AG04450 (cell line): ENCODE measurements around the gene AGAP2. TPM values are rescaled to one million over a fixed set of nuclear protein-coding genes. Genes with fewer than 3 reads are reported as not detected.

ENCODE experiments used
- CTCF ChIA-PET: fragments of 300-600, 350-600 bp; formaldehyde crosslinking; extraction: SDS; loops from one replicate; lab custom pipeline; 2022; ENCODE audit warnings: antibody characterized with exemption, inconsistent platforms; lab: Charles Lee
- POLR2A ChIA-PET: fragments of 350-600 bp; formaldehyde crosslinking; extraction: SDS; loops from one replicate; lab custom pipeline; 2021; ENCODE audit warnings: antibody characterized with exemption, inconsistent platforms; lab: Yijun Ruan, JAX
- DNase-seq: peaks from one replicate; pipeline ENCODE4 v3.0.0-alpha.2; 2011; ENCODE audit warnings: low read depth, low spot score
- H3K27ac ChIP-seq: one replicate; pipeline ENCODE4 v1.5.1; 2012; ENCODE audit warnings: low read depth, low read length, control low read depth
- H3K27me3 ChIP-seq: one replicate; pipeline ENCODE4 v1.6.0; 2012; ENCODE audit warnings: low read length; ENCODE audit not compliant: control insufficient read depth, insufficient read depth
- H3K4me3 ChIP-seq: 2 replicates; pipeline ENCODE4 v1.5.1; 2011; ENCODE audit warnings: mild to moderate bottlenecking, low read depth, low read length, control low read depth
- H3K9me3 ChIP-seq: 2 replicates; pipeline ENCODE4 v1.5.1; 2012; ENCODE audit warnings: low read length; ENCODE audit not compliant: control insufficient read depth, insufficient read depth
- CTCF ChIP-seq: IDR thresholded peaks from 2 replicates; pipeline ENCODE4 v1.5.1; 2011; ENCODE audit warnings: low read depth, low read length, control low read depth, inconsistent platforms
- polyA plus RNA-seq: library from polyadenylated mRNA; depleted of rRNA; stranded (reverse); fragments of >200 nt; gene quantifications from 2 replicates; pipeline ENCODE4 v1.2.3, GENCODE V29; 2011

AGAP2 gene
- polyA plus RNA-seq, 1 experiment: 0.02 TPM

DNA sequence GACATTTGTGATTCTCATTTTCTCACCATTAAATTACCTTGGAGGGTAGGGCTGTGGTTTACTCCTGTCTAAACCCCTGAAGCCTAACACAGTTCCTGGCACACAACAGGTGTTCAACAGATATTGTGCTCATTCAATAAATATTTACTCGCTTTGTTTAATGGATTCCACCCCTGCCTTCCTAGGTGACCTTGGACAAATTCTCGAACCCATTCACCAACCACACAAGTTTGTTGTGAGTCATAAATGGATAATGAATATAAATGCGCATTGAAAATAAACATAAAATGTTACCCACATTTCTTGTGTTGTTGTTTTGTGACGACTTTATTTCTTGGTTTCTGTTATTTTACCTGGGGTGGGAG, 43.7 kb upstream of the AGAP2 start:
- CTCF ChIA-PET: interaction anchor here (1.0 to 2.4 kb wide), 9 partner anchors 8 to 143 kb away, joined by 3 to 20 read pairs (median 5); partner anchors contain the start of gene CYP27B1
- TF ChIP-seq CTCF: no peak
- Histone ChIP-seq H3K27me3 (no peaks in the 10 kb centered on the region), H3K9me3 (no peaks in the 10 kb centered on the region; the same call in 1 of the 2 replicates), H3K4me3 (no peak overlapping the region), H3K27ac (no peak overlapping the region)
- POLR2A ChIA-PET: no interaction called here
- DNase-seq: no peak

- H3K27me3 ChIP-seq: no peaks in the 10 kb centered on the region
- H3K27ac ChIP-seq: no peak overlapping the region
- no peak overlapping the region for H3K4me3 ChIP-seq
- DNase-seq: no peak
- CTCF ChIA-PET: interaction anchor here (0.9 to 1.0 kb wide), 4 partner anchors 22 to 129 kb away, joined by 3 to 4 read pairs (median 3); no protein-coding TSS in a partner anchor
- POLR2A ChIA-PET: interaction anchor here (0.5 kb wide), 1 partner anchor 37 kb away, joined by 3 read pairs; the partner anchor contains the start of gene TSPAN31
- TF ChIP-seq CTCF: no peak
- no peaks in the 10 kb centered on the region; the same call in 1 of the 2 replicates for H3K9me3 ChIP-seq
Measured at GRCh38 chr12:57781801-57782200, 43.3 kb upstream of the AGAP2 start.

DNA sequence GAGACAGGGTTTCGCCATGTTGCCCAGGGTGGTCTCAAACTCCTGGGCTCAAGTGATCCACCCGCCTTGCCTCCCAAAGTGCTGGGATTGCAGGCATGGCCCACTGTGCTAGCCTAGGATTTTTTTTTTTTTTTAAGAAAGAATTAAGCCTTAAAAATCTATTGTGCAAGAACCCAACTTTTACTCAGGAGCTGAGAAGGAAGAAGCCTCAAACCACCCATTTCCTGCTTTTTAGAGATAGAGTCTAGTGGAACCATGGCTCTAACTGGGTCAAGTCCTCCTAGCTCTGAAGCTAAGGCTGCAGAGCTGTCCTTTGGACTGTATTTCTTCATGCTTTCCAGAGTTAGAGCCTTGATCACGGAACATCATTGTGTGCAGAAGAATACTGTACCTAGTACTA, 42.7 kb upstream of the AGAP2 start:
- no peak for TF ChIP-seq CTCF
- H3K27ac ChIP-seq: no peak overlapping the region
- DNase-seq: no peak
- H3K4me3 ChIP-seq: no peak overlapping the region
- H3K9me3 ChIP-seq: no peaks in the 10 kb centered on the region; the same call in 1 of the 2 replicates
- no peaks in the 10 kb centered on the region for H3K27me3 ChIP-seq
- ChIA-PET POLR2A (interaction anchor here (0.5 kb wide), 1 partner anchor 36 kb away, joined by 3 read pairs; the partner anchor contains the start of gene TSPAN31), CTCF (interaction anchor here (0.5 to 1.0 kb wide), 6 partner anchors 22 to 1077 kb away, joined by 3 to 5 read pairs (median 3); no protein-coding TSS in a partner anchor)

GRCh38 chr12:57780284-57780897, 41.8 kb upstream of the AGAP2 start:
- Histone ChIP-seq H3K9me3 (no peaks in the 10 kb centered on the region; the same call in 1 of the 2 replicates), H3K27me3 (no peaks in the 10 kb centered on the region), H3K4me3 (no peak overlapping the region), H3K27ac (no peak overlapping the region)
- DNase-seq: no peak
- CTCF ChIA-PET: interaction anchor here (0.7 to 1.6 kb wide), 4 partner anchors 22 to 125 kb away, joined by 3 to 6 read pairs (median 4); no protein-coding TSS in a partner anchor
- POLR2A ChIA-PET: no interaction called here
- TF ChIP-seq CTCF: no peak

DNA sequence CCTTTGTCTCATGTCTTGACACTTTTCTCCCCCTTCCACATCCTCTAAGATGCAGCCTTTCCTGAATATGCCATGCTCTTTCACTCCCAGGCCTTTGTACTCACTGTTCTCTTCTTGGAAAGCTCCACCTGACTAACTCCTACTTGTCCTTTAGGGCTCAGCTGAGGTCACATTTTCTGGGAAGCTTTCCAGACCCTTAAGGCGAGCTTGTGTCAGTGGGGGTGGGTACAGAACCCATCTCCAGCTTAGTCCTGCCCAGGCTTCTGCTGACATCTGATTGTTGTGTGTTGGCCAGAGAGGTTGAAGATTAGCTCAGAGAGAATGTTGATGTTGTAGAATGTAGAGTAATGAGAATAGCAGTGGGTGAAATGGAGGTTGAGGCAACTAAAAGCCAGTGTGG, 41.2 kb upstream of the AGAP2 start:
- ChIA-PET POLR2A (interaction anchor here (0.5 kb wide), 1 partner anchor 66 kb away, joined by 3 read pairs; no protein-coding TSS in a partner anchor), CTCF (interaction anchor here (0.6 to 1.6 kb wide), 4 partner anchors 23 to 176 kb away, joined by 3 to 6 read pairs (median 4); no protein-coding TSS in a partner anchor)
- H3K4me3 ChIP-seq: no peak overlapping the region
- H3K9me3 ChIP-seq: no peaks in the 10 kb centered on the region; the same call in 1 of the 2 replicates
- no peaks in the 10 kb centered on the region for H3K27me3 ChIP-seq
- DNase-seq: no peak
- peak overlapping the region; percentile 31 for H3K27ac ChIP-seq
- TF ChIP-seq CTCF: no peak
